RPMI8226 (cell line): ENCODE data around the gene COL23A1.

Experiments
- DNase-seq: peaks from one replicate; pipeline ENCODE4 v3.0.0-alpha.2; 2015

The COL23A1 gene

DNA sequence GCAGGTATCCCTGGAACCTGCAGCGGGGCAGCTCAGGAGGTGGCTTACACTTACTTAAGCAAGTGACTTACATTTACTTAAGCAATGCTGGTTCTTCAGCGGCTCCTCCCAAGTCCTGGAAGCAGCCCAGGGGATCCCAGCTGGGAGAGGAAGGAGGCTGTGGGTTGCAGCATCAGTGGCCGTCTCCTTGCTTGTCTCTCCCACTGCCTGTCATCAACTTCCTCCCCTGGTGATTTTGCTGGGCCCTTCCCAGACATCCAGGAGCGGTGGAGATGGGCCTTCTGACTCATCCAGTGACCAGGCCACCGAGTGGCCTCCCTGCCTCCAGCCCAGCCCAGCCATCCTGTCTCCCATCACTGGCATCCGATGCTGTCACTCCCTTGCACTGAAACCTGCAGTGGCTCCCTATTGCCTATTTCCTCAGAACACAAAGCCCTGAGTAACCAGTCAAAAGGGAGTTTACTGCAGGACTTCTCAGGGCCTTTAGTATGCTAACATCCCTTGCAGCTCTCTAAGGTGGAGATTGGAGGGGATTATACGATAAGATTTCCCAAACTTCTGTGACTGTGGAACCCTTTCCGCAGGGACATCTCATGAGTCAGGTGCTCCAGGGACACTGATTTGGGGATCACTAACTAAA, 201.7 kb downstream of the COL23A1 start:
- no peak for DNase-seq

DNA sequence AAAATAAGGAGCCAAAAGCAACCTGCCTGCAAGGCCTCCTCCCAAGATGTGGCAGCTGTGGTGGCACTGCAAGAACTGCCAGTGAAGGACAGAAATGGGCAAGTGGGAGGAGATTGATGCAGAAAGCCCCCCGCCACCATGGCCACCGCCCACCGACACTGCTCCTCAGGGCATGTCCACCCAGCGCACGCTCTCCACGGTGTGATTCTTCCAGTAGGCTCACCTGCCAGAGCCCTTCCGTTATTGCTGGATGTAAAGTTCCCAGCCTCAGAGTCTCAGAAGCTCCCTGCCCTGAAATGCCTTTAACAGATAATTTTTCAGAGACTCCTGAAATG, 202.4 kb downstream of the COL23A1 start:
- DNase-seq: no peak

GRCh38 chr5:178387061-178387855, 202.9 kb downstream of the COL23A1 start:
- DNase-seq: no peak

DNA sequence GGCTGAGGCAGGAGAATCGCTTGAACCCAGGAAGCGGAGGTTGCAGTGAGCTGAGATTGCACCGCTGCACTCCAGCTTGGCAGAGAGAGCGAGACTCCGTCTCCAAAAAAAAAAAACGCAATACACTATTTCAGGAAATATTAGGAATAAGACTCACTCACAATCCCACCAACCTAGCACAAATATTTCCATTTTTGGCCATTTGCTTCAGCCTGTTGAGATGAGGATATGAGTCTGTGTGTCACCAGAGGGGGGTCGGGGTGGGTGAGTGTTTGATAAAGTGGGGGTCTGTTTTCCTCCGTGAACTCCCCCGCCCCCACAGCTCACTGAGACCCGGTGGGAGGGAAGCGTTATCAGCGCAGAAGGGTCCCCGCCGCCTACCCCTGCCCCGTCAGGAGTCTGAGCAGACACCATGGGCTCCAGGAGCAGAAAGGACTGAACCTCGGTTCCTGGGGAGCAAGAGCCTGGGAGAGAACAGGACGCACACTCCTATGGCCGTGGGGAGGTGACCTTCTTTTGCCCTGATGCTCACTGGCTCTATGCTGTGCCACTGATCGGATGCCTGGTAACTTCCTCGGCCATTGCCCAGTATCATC, 203.8 kb downstream of the COL23A1 start:
- no peak for DNase-seq

DNA sequence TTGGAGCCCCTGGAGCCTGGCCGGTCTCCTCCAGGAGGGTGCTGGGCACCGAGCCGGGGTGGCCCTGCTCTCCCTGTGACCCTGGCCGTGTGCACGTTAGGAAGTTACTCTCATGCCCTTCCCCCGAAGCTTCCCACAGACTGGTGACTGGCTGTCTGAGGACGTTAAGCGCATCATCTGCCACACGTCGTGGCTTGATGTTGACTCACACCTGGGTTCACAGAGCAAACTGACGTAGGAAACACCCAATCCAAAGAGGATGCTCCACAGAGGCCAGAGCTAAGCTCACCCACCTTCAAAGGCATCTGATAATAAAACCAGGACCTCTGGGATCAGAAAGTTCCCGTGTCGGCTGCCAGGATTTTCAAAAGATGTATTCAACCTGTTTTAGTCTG, 204.7 kb downstream of the COL23A1 start:
- no peak for DNase-seq

- no peak for DNase-seq
Measured at GRCh38 chr5:178384816-178385495, 205.2 kb downstream of the COL23A1 start.

- DNase-seq: no peak
Measured at GRCh38 chr5:178383919-178384815, 206.0 kb downstream of the COL23A1 start.

DNA sequence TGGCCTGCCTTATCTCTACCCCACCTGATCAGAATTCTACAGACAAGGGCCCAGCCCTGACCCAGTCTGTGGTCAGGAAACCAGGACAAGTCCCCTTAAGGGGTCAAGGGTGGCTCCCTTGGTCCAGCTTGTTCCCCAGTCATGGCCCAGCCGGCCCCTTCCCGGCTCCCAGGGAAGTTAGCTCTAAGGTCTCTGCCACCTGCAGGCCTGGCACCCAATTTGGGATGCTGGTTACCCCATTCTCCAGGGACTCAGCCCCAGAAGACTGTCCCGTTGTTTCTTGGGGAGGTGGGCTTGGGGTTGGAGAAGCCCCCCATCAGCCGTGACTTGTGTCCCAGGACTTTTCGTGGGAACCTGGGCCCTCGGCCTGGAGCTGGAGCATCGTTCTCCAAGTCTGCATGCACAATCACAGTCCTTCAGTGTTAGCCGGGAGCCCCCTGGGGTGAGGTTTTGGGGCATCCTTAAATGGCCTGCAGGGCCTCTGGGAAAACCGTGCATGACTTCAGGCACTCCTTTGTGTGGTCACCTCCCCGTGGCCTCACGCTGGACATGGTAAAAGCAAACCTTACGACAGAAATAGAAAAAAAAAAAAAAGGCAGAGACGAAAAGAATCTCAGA, 206.8 kb downstream of the COL23A1 start:
- DNase-seq: no peak

DNA sequence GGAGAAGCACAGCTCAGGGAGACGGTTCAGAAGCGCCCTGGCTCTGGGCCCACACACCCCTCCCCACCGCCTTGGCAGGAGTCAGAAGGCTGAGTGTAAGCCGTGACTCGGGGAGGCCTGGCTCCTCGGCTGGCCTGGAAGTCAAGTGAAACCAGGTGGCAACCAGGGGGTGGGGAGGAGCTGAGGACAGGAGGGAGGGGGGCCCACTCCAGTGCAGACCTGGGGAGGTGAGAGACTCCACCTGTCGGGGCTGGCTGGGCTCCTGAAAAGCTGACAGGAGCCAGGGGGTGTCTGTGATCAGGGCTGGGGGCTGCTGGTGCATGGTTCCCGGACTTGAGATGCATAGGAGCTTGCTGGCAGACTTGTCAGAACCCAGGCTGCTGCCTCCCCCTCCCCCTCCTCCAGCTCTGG, 207.4 kb downstream of the COL23A1 start:
- DNase-seq: peak; percentile 78

DNA sequence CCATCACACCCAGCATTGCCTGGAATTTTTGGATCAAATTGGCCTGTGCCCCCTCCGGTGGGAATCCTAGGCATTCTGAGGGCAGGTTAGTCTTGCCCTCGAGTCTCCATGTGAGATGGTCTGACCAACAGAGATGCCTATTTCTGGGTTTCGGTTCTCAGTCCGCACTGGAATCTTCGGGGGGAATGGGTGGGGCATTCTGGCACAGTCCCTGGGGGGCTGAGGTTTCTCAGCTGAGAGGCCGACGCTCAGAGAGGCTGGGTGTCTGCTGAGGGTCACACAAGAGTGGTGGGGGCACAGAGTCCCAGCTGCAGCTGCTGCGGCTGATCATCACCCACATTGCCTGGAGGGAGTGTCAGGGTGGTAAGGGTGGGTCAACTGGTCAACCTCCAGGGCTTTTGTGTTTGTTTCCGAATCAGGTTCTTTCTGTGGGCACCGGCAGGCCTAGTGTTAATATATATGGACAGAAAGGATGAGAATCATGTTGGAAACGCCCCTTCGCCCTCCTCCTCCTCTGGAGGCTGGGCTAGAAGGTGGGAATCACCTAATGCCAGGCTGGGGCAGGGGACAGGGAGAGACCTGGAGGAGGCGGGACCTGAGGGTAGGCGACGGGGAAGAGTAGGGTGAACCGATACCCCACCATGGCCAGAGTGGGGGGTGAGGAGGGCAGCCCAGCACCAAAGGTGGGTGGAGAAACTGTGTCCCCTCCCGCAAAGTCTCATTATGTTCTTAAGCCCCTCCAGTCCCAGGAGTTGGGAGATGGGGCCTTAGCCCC, 208.1 kb downstream of the COL23A1 start:
- no peak for DNase-seq

GRCh38 chr5:178381206-178381605, 209.0 kb downstream of the COL23A1 start:
- no peak for DNase-seq

- no peak for DNase-seq
Measured at GRCh38 chr5:178380541-178381074, 209.6 kb downstream of the COL23A1 start.

DNA sequence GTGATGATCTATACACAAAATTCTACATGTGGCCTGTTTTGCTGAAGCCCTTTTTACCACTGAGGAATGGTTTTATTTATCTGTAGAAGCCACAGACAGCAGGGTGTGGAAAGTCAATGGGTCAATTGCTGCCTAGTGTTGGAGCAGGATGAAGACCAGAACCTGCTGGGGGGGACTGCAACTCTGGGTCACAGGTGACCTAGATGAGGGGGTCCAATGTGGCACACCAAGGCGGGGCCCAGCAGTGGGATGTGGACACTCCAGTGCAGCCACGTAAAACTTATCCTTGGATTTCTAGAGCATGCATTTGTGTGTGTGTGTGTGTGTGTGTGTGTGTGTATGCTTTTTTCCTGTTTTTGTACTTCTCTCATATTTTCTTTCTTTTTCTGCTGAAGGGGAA, 210.1 kb downstream of the COL23A1 start:
- DNase-seq: no peak

DNA sequence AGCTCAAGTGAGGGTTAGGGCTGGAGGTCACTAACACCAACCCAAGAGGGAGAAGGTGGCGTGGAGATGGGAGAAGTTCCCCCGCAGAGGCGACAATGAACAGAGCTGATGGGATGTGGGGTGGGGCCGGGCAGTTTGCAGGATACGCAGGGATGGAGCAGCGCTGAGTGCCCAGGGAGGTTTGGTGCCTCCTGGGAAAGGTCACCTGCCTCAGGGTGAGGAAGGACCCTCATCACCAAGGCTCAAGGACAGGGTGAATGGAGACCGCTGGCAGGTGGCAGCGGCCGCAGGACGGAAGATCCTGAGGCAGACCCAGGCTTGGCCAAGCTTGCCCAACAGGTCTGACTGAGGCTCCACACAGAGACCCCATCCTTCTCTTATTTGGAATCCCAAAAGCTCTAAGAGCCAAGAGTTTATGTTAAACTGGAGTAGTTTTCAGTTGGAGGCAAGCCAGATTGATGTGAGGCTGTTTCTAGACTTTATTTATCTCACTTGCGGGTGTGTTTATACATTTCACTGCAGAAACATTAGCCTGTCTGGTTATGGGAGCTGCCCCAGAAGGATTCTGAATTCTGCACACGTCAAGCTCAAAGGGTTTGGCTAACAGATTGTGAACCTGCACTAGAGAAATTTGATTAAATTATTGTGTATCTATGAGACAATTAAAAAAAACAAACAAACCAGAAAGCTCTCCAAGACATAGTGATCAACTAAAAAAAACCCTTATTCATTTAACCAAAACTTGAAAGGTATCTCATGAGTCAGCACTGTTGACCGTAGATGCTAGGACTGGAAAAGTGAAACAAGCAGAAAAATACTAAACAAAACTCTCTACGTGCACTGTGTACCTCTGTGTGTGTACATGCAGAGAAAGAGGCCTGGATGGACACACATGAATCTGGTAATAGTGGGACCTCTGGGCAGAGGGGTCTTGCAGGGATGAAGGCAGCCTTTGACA, 211.4 kb downstream of the COL23A1 start:
- DNase-seq: peak; percentile 44

GRCh38 chr5:178377583-178378270, 212.5 kb downstream of the COL23A1 start:
- DNase-seq: no peak

DNA sequence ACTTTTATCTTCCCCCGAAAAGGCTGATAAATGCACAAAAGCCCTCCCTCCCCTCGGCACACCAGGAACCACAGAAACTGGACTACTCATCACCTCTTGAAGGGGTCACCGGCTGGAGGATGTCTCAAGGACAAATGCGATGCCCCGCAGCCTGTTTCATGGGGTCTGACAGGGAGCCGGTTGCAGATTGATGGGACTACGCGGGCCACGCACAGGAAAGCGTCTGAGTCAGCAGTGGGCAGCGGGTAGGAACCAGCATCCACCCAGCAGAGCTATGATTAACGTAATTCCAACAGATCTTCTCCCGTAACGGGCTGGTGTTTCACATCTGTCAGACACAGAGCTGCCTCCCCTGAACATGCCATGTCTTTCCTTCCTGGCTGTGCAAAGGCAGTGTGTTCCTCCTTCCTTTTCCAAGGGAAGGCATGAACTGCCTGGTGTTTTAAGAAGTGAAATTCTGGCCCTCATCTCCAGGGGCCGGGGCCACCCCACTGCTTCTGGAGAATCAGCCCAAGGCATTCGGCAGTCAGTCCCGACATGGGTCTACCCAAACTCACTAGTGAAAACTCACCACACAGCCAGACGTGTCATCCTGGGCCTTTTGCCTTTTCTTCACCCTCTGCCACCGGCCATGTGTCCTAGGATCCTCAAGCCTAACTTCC, 213.1 kb downstream of the COL23A1 start:
- no peak for DNase-seq

DNA sequence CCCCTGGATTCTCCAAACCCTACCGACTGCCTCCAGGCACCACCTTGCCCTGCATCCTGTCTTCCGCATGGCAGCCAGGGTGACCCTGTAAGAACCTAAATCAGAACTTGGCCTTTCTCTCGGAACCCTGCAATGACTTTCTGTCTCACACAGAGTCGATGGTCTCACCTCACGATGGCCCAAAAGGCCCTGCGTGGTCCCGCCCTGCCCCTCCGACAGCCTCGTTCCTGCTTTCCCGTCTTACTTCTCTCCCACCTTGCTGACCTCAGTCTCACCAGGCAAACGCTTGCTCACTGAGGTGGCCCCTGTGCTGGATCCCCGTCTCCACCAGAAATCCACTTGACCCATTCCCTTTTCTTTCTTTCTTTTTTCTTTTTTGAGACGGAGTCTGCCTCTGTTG, 214.8 kb downstream of the COL23A1 start:
- no peak for DNase-seq

DNA sequence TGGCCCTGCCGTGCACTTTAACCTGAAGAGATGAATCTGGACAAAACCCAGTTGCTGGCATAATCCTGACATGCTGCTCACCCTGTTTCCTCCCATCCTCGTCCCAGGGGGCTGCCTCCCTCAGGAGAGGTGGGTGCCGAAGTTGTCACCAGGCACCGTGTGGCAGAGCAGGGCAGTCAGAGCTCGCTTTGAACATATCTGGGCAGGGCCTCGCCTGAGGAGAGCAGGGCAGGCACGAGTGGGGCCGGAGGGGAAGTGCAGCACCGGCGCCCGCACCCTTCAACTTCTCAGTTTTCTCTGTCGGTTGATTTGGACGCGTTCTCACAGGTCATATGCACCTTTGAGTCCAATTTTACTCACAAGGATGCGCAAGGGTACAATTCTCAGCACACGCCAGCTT, 216.5 kb downstream of the COL23A1 start:
- no peak for DNase-seq

GRCh38 chr5:178372142-178372571, 218.0 kb downstream of the COL23A1 start:
- no peak for DNase-seq
